ENCODE data around the gene MLIP.

GRCh38 chr6:54072635-54073313, 38.5 kb upstream of the MLIP start:
- no peak for TF ChIP-seq POLR2A (IDR thresholded peaks at IDR 0.05; ENCODE audit: low read depth, low read length)
- no peak for TF ChIP-seq POLR2AphosphoS5 (IDR thresholded peaks at IDR 0.05; ENCODE audit: low read depth, low read length)
- no peak for TF ChIP-seq TAF1 (IDR thresholded peaks at IDR 0.05; ENCODE audit: borderline replicate concordance, low read depth, low read length)

Measured in GM12892 (cell line).